HepG2 (cell line): ENCODE results near the gene SYCE1L. TPM values are rescaled to one million over a fixed set of nuclear protein-coding genes. Genes with fewer than 3 reads are reported as not detected.
A peak's percentile ranks its signal among the peaks of the same experiment; 100 is the strongest.

ENCODE experiments used
- BRD4 ChIP-seq: sonication (generic); formaldehyde crosslinking; IDR thresholded peaks from 2 replicates; pipeline ENCODE4 v1.4.0; 2020; ENCODE audit warnings: missing genetic modification reagents
- CBX1 ChIP-seq: IDR thresholded peaks from one replicate; pipeline ENCODE4 v1.6.1; 2016; ENCODE audit warnings: antibody characterized with exemption, low read depth
- DRAP1 ChIP-seq: IDR thresholded peaks from 2 replicates; pipeline ENCODE4 v1.6.1; 2016; ENCODE audit warnings: missing genetic modification reagents, missing compliant biosample characterization
- ETV5 ChIP-seq: IDR thresholded peaks from 2 replicates; pipeline ENCODE4 v1.6.1; 2018; ENCODE audit warnings: missing biosample characterization, missing genetic modification reagents, inconsistent platforms, borderline replicate concordance
- JARID2 ChIP-seq: sonication (generic); formaldehyde crosslinking; IDR thresholded peaks from 2 replicates; pipeline ENCODE4 v1.8.1; 2023; ENCODE audit warnings: missing genetic modification reagents, inconsistent platforms; ENCODE audit not compliant: insufficient replicate concordance
- NCOA1 ChIP-seq: sonication (generic); formaldehyde crosslinking; IDR thresholded peaks from 2 replicates; pipeline ENCODE4 v1.9.0; 2021; ENCODE audit warnings: missing genetic modification reagents
- SALL1 ChIP-seq: sonication (generic); formaldehyde crosslinking; IDR thresholded peaks from 2 replicates; pipeline ENCODE4 v1.8.0; 2022; ENCODE audit warnings: mild to moderate bottlenecking, missing genetic modification reagents
- SALL2 ChIP-seq: sonication (generic); formaldehyde crosslinking; IDR thresholded peaks from 2 replicates; pipeline ENCODE4 v1.8.1; 2023; ENCODE audit warnings: mild to moderate bottlenecking, missing genetic modification reagents, inconsistent platforms
- SNAPC5 ChIP-seq: sonication (generic); formaldehyde crosslinking; IDR thresholded peaks from 2 replicates; pipeline ENCODE4 v1.8.1; 2023; ENCODE audit warnings: mild to moderate bottlenecking, missing genetic modification reagents, borderline replicate concordance
- STAG1 ChIP-seq: sonication (generic); formaldehyde crosslinking; IDR thresholded peaks from 2 replicates; pipeline ENCODE4 v1.4.0; 2020; ENCODE audit warnings: missing genetic modification reagents
- ZBTB34 ChIP-seq: sonication (generic); formaldehyde crosslinking; IDR thresholded peaks from 2 replicates; pipeline ENCODE4 v1.8.0; 2022; ENCODE audit warnings: mild to moderate bottlenecking, missing genetic modification reagents
- ZNF17 ChIP-seq: sonication (generic); formaldehyde crosslinking; IDR thresholded peaks from 2 replicates; pipeline ENCODE4 v1.5.0; 2020; ENCODE audit warnings: mild to moderate bottlenecking, missing genetic modification reagents
- ZNF3 ChIP-seq: IDR thresholded peaks from 2 replicates; pipeline ENCODE4 v1.7.0; 2017; ENCODE audit warnings: inconsistent platforms
- ZNF468 ChIP-seq: sonication (generic); formaldehyde crosslinking; IDR thresholded peaks from 2 replicates; pipeline ENCODE4 v1.8.0; 2022; ENCODE audit warnings: mild to moderate bottlenecking, moderate library complexity, missing genetic modification reagents
- ZNF800 ChIP-seq: sonication (generic); formaldehyde crosslinking; IDR thresholded peaks from 2 replicates; pipeline ENCODE4 v1.4.0; 2020; ENCODE audit warnings: missing genetic modification reagents
- ZSCAN30 ChIP-seq: sonication (generic); formaldehyde crosslinking; IDR thresholded peaks from 2 replicates; pipeline ENCODE4 v1.5.0; 2020; ENCODE audit warnings: mild to moderate bottlenecking, missing genetic modification reagents
- polyA plus RNA-seq, 8 experiments: library from polyadenylated mRNA; depleted of rRNA in 3 of 8; stranded (reverse) in 7 of 8; unstranded in 1 of 8; fragments of >200 nt; fragmentation: Illumina TruSeq in 4 of 8; extraction: Trizol in 4 of 8; gene quantifications; 2 replicates each; pipeline versions ENCODE4 v1.2.1 to v1.2.3, GENCODE V29; 2011 to 2016; ENCODE audit warnings: low read depth in 4 of 8, missing spikeins in 1 of 8, mixed read lengths in 1 of 8; ENCODE audit not compliant: insufficient read depth in 1 of 8
- total RNA-seq, 5 experiments: library from RNA; depleted of rRNA; stranded (reverse); fragments of >200 nt; fragmentation: Illumina TruSeq; extraction: Trizol; gene quantifications; 2 replicates each; pipeline ENCODE4 v1.2.3, GENCODE V29; 2016; ENCODE audit warnings: low read depth in 1 of 5
- TF ChIP-seq, protein P1 (sequence below): sonication (generic); formaldehyde crosslinking; conservative IDR thresholded peaks from 2 replicates; pipeline ENCODE4 v1.4.0; 2020; ENCODE audit warnings: missing genetic modification reagents
- TF ChIP-seq, protein P2 (sequence below): IDR thresholded peaks from 2 replicates; pipeline ENCODE4 v1.4.0; 2020; ENCODE audit warnings: mild to moderate bottlenecking, missing genetic modification reagents

SYCE1L gene
- total and polyA plus RNA-seq, 2 of the 13 experiments (the other 11 are each of a cell fraction or from before 2014, with no cell fraction given), result 0.22 TPM; not detected in 1

DNA sequence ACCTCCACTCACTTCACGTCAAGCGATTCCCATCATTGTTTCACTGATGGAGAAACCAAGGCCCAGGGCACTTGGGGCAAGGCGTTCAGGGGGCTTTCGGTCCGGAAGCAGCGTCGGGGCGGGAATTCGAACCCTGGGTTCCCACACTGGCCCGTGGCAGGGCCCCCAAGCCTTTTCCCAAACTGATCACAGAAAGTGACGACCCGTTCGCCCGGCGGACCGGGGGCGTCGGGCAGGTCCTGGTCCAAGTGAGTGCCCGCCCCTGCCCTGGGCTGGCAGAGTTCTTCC, 9.1 kb upstream of the SYCE1L start (continued):
- TF ChIP-seq, protein P1, sequence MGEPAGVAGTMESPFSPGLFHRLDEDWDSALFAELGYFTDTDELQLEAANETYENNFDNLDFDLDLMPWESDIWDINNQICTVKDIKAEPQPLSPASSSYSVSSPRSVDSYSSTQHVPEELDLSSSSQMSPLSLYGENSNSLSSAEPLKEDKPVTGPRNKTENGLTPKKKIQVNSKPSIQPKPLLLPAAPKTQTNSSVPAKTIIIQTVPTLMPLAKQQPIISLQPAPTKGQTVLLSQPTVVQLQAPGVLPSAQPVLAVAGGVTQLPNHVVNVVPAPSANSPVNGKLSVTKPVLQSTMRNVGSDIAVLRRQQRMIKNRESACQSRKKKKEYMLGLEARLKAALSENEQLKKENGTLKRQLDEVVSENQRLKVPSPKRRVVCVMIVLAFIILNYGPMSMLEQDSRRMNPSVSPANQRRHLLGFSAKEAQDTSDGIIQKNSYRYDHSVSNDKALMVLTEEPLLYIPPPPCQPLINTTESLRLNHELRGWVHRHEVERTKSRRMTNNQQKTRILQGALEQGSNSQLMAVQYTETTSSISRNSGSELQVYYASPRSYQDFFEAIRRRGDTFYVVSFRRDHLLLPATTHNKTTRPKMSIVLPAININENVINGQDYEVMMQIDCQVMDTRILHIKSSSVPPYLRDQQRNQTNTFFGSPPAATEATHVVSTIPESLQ, result 0 out of 2 replicates have a peak, but pooled peaks have one; percentile 2
- TF ChIP-seq NCOA1 (CRISPR knock-in tag) (no peak), SALL2 (CRISPR knock-in tag) (no peak; the same call in 1 of the 2 replicates), ZBTB34 (CRISPR knock-in tag) (no peak), DRAP1 (no peak), ETV5 (CRISPR knock-in tag) (no peak; the same call in 1 of the 2 replicates), ZNF468 (CRISPR knock-in tag) (peak; percentile 30; the same call in 1 of the 2 replicates), CBX1 (no peak), BRD4 (CRISPR knock-in tag) (no peak), SALL1 (CRISPR knock-in tag) (no peak), STAG1 (CRISPR knock-in tag) (no peak), ZSCAN30 (no peak), ZNF800 (CRISPR knock-in tag) (peak; percentile 15; the same call in 1 of the 2 replicates), SNAPC5 (CRISPR knock-in tag) (no peak), ZNF3 (CRISPR knock-in tag) (no peak), JARID2 (no peak), ZNF17 (no peak)
- TF ChIP-seq, protein P2, sequence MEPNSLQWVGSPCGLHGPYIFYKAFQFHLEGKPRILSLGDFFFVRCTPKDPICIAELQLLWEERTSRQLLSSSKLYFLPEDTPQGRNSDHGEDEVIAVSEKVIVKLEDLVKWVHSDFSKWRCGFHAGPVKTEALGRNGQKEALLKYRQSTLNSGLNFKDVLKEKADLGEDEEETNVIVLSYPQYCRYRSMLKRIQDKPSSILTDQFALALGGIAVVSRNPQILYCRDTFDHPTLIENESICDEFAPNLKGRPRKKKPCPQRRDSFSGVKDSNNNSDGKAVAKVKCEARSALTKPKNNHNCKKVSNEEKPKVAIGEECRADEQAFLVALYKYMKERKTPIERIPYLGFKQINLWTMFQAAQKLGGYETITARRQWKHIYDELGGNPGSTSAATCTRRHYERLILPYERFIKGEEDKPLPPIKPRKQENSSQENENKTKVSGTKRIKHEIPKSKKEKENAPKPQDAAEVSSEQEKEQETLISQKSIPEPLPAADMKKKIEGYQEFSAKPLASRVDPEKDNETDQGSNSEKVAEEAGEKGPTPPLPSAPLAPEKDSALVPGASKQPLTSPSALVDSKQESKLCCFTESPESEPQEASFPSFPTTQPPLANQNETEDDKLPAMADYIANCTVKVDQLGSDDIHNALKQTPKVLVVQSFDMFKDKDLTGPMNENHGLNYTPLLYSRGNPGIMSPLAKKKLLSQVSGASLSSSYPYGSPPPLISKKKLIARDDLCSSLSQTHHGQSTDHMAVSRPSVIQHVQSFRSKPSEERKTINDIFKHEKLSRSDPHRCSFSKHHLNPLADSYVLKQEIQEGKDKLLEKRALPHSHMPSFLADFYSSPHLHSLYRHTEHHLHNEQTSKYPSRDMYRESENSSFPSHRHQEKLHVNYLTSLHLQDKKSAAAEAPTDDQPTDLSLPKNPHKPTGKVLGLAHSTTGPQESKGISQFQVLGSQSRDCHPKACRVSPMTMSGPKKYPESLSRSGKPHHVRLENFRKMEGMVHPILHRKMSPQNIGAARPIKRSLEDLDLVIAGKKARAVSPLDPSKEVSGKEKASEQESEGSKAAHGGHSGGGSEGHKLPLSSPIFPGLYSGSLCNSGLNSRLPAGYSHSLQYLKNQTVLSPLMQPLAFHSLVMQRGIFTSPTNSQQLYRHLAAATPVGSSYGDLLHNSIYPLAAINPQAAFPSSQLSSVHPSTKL (CRISPR knock-in tag), result no peak
